Neural progenitor cell (in vitro differentiated cells): ENCODE data around the gene S100B.

Experiments used
- CTCF ChIP-seq: fragments of 200-600 bp; sonication (generic); IDR thresholded peaks from 2 replicates; pipeline ENCODE4 v1.5.1; 2017; ENCODE audit warnings: antibody characterized with exemption, mild to moderate bottlenecking
- EZH2 ChIP-seq: fragments of 200-600 bp; sonication (generic); IDR thresholded peaks from 2 replicates; pipeline ENCODE4 v1.6.1; 2017; ENCODE audit warnings: antibody characterized with exemption, mild to moderate bottlenecking, moderate library complexity
- EZH2phosphoT487 ChIP-seq: fragments of 200-600 bp; sonication (generic); IDR thresholded peaks from 2 replicates; pipeline ENCODE4 v1.6.1; 2017; ENCODE audit warnings: antibody characterized with exemption

- no peak for TF ChIP-seq CTCF
- TF ChIP-seq EZH2phosphoT487 = no peak
- no peak for TF ChIP-seq EZH2
These were observed 49.2 kb downstream of the S100B start for GRCh38 chr21:46555678-46556077.
